ENCODE measurements around the gene MPG. TPM values are rescaled to one million over a fixed set of nuclear protein-coding genes. Genes with fewer than 3 reads are reported as not detected.
"Not testable (repeated sequence)": the region's sequence is repeated elsewhere in the genome, so short reads cannot be mapped to it uniquely, and the experiment has no call there.

MPG gene
- total RNA-seq = 10 to 100 TPM; 53.1 to 58.7 TPM

- POLR2A ChIA-PET = interaction anchor here (0.6 to 2.0 kb wide), 5 partner anchors 8 to 24 kb away, joined by 3 to 7 read pairs (median 5); partner anchors contain the start of genes POLR3K and SNRNP25
Measured at GRCh38 chr16:77807-78443, at the start of gene MPG. Gene MPG, plus strand, starts transcription at chr16:78225. Its CDS starts 85 bp downstream, at chr16:78310.

GRCh38 chr16:30627-31026 is 47.4 kb upstream of the MPG start:
- POLR2A ChIA-PET; H3K27ac Mint-ChIP-seq; H3K4me3 Mint-ChIP-seq; H3K9me3 Mint-ChIP-seq; H3K27me3 Mint-ChIP-seq; H3K36me3 Mint-ChIP-seq; CTCF ChIA-PET; DNase-seq; intact Hi-C loops (cut with micrococcal nuclease); H3K4me1 Mint-ChIP-seq (ENCODE audit: low read depth): not testable (repeated sequence)

More at GRCh38 chr16:77807-78443, at the start of gene MPG:
- H3K36me3 Mint-ChIP-seq = peaks cover 6% of the 10 kb centered on the region
- H3K9me3 Mint-ChIP-seq = no peaks in the 10 kb centered on the region
- intact Hi-C loops (cut with micrococcal nuclease) = no loop called here
- H3K27me3 Mint-ChIP-seq = peaks cover 14% of the 10 kb centered on the region
- peak within 1 kb of the TSS; percentile 85 for H3K27ac Mint-ChIP-seq
- H3K4me1 Mint-ChIP-seq (ENCODE audit: low read depth) = peaks cover 33% of the 10 kb centered on the region
- H3K4me3 Mint-ChIP-seq = peak within 1 kb of the TSS; percentile 85
- peak; percentile 88 for DNase-seq
- CTCF ChIA-PET = interaction anchor here (0.7 to 3.9 kb wide), 4 partner anchors 10 to 29 kb away, joined by 3 to 35 read pairs (median 17); no protein-coding TSS in a partner anchor

- H3K9me3 Mint-ChIP-seq; H3K4me1 Mint-ChIP-seq (ENCODE audit: low read depth); H3K27me3 Mint-ChIP-seq; CTCF ChIA-PET; intact Hi-C loops (cut with micrococcal nuclease); H3K27ac Mint-ChIP-seq; H3K4me3 Mint-ChIP-seq; DNase-seq; H3K36me3 Mint-ChIP-seq; POLR2A ChIA-PET: not testable (repeated sequence)
Measured at GRCh38 chr16:33154-33876, 44.7 kb upstream of the MPG start.

GRCh38 chr16:33877-34647 is 44.0 kb upstream of the MPG start:
- DNase-seq = no peak
- H3K4me3 Mint-ChIP-seq = no peak overlapping the region
- H3K36me3 Mint-ChIP-seq = peaks cover 6% of the 10 kb centered on the region
- H3K9me3 Mint-ChIP-seq = no peaks in the 10 kb centered on the region
- POLR2A ChIA-PET = interaction anchor here (0.6 kb wide), 1 partner anchor 173 kb away, joined by 3 read pairs; no protein-coding TSS in a partner anchor
- H3K4me1 Mint-ChIP-seq (ENCODE audit: low read depth) = peaks cover 7% of the 10 kb centered on the region
- intact Hi-C loops (cut with micrococcal nuclease) = no loop called here
- CTCF ChIA-PET = no interaction called here
- no peak overlapping the region for H3K27ac Mint-ChIP-seq
- H3K27me3 Mint-ChIP-seq = no peaks in the 10 kb centered on the region

- ChIA-PET POLR2A (interaction anchor here (0.6 kb wide), 1 partner anchor 172 kb away, joined by 3 read pairs; no protein-coding TSS in a partner anchor), CTCF (no interaction called here)
Measured at GRCh38 chr16:34648-34987, 43.4 kb upstream of the MPG start.

GRCh38 chr16:35011-35677 is 42.9 kb upstream of the MPG start:
- ChIA-PET CTCF (no interaction called here), POLR2A (interaction anchor here (0.6 kb wide), 1 partner anchor 172 kb away, joined by 3 read pairs; no protein-coding TSS in a partner anchor)
- Mint-ChIP-seq H3K27ac (no peak overlapping the region), H3K27me3 (no peaks in the 10 kb centered on the region), H3K9me3 (no peaks in the 10 kb centered on the region), H3K4me3 (no peak overlapping the region), H3K4me1 (ENCODE audit: low read depth) (peaks cover 16% of the 10 kb centered on the region), H3K36me3 (peaks cover 12% of the 10 kb centered on the region)
- DNase-seq = no peak
- intact Hi-C loops (cut with micrococcal nuclease) = no loop called here

More at GRCh38 chr16:34648-34987, 43.4 kb upstream of the MPG start:
- H3K36me3 Mint-ChIP-seq = peaks cover 8% of the 10 kb centered on the region
- H3K27me3 Mint-ChIP-seq = no peaks in the 10 kb centered on the region
- intact Hi-C loops (cut with micrococcal nuclease) = no loop called here
- H3K4me3 Mint-ChIP-seq = no peak overlapping the region
- DNase-seq = no peak
- no peak overlapping the region for H3K27ac Mint-ChIP-seq
- H3K4me1 Mint-ChIP-seq (ENCODE audit: low read depth) = peaks cover 12% of the 10 kb centered on the region
- no peaks in the 10 kb centered on the region for H3K9me3 Mint-ChIP-seq

- H3K4me1 Mint-ChIP-seq (ENCODE audit: low read depth) = peaks cover 17% of the 10 kb centered on the region
- no peaks in the 10 kb centered on the region for H3K27me3 Mint-ChIP-seq
- no peak overlapping the region for H3K4me3 Mint-ChIP-seq
- H3K36me3 Mint-ChIP-seq = peaks cover 12% of the 10 kb centered on the region
- DNase-seq = no peak
- intact Hi-C loops (cut with micrococcal nuclease) = no loop called here
- ChIA-PET POLR2A (no interaction called here), CTCF (no interaction called here)
- no peaks in the 10 kb centered on the region for H3K9me3 Mint-ChIP-seq
- H3K27ac Mint-ChIP-seq = no peak overlapping the region
Measured at GRCh38 chr16:35678-36305, 42.2 kb upstream of the MPG start.

- H3K4me1 Mint-ChIP-seq (ENCODE audit: low read depth) = peaks cover 20% of the 10 kb centered on the region
- peaks cover 12% of the 10 kb centered on the region for H3K36me3 Mint-ChIP-seq
- DNase-seq = no peak
- ChIA-PET CTCF (no interaction called here), POLR2A (no interaction called here)
- H3K27me3 Mint-ChIP-seq = no peaks in the 10 kb centered on the region
- H3K4me3 Mint-ChIP-seq = no peak overlapping the region
- H3K9me3 Mint-ChIP-seq = no peaks in the 10 kb centered on the region
- no peak overlapping the region for H3K27ac Mint-ChIP-seq
- intact Hi-C loops (cut with micrococcal nuclease) = no loop called here
Measured at GRCh38 chr16:36336-36984, 41.6 kb upstream of the MPG start.

- H3K4me3 Mint-ChIP-seq = no peak overlapping the region
- peaks cover 20% of the 10 kb centered on the region for H3K36me3 Mint-ChIP-seq
- DNase-seq = no peak
- CTCF ChIA-PET = interaction anchor here (3.3 kb wide), 1 partner anchor 60 kb away, joined by 17 read pairs; no protein-coding TSS in a partner anchor
- no peaks in the 10 kb centered on the region for H3K27me3 Mint-ChIP-seq
- no peaks in the 10 kb centered on the region for H3K9me3 Mint-ChIP-seq
- POLR2A ChIA-PET = no interaction called here
- peaks cover 28% of the 10 kb centered on the region for H3K4me1 Mint-ChIP-seq (ENCODE audit: low read depth)
- intact Hi-C loops (cut with micrococcal nuclease) = no loop called here
- H3K27ac Mint-ChIP-seq = no peak overlapping the region
Measured at GRCh38 chr16:37511-37910, 40.5 kb upstream of the MPG start.

GRCh38 chr16:38206-38605 is 39.8 kb upstream of the MPG start:
- peaks cover 23% of the 10 kb centered on the region for H3K36me3 Mint-ChIP-seq
- H3K27me3 Mint-ChIP-seq; DNase-seq; H3K4me3 Mint-ChIP-seq; H3K27ac Mint-ChIP-seq; intact Hi-C loops (cut with micrococcal nuclease); H3K9me3 Mint-ChIP-seq: not testable (repeated sequence)
- ChIA-PET POLR2A (interaction anchor here (1.1 kb wide), 1 partner anchor 15 kb away, joined by 5 read pairs; the partner anchor contains the start of genes POLR3K and SNRNP25), CTCF (interaction anchor here (3.3 kb wide), 1 partner anchor 59 kb away, joined by 17 read pairs; no protein-coding TSS in a partner anchor)
- peaks cover 35% of the 10 kb centered on the region for H3K4me1 Mint-ChIP-seq (ENCODE audit: low read depth)
